Upper lobe of right lung (tissue), 1 donor: ENCODE measurements around the gene CEACAM6. TPM values are rescaled to one million over a fixed set of nuclear protein-coding genes. Genes with fewer than 3 reads are reported as not detected.

Experiments
- ATAC-seq: fragments of 200-7000 bp; cut with Tn5 transposase; one replicate; pipeline ENCODE4 v1.9.1; 2020; ENCODE audit warnings: mild to moderate bottlenecking, moderate library complexity
- DNase-seq: peaks from one replicate; pipeline ENCODE4 v3.0.0-alpha.2; 2020
- H3K27ac ChIP-seq: fragments of 200-600 bp; one replicate; pipeline ENCODE4 v1.8.0; 2022
- H3K27me3 ChIP-seq: fragments of 200-600 bp; one replicate; pipeline ENCODE4 v1.8.0; 2022; ENCODE audit warnings: mild to moderate bottlenecking
- H3K36me3 ChIP-seq: fragments of 200-600 bp; one replicate; pipeline ENCODE4 v1.8.0; 2022
- H3K4me1 ChIP-seq: fragments of 200-600 bp; one replicate; pipeline ENCODE4 v1.8.0; 2022
- H3K4me3 ChIP-seq: fragments of 200-600 bp; one replicate; pipeline ENCODE4 v1.8.0; 2022; ENCODE audit warnings: mild to moderate bottlenecking
- H3K9me3 ChIP-seq: fragments of 200-600 bp; one replicate; pipeline ENCODE4 v1.8.0; 2022
- CTCF ChIP-seq: fragments of 200-600 bp; IDR thresholded peaks from one replicate; pipeline ENCODE4 v1.8.0; 2022; ENCODE audit warnings: antibody characterized with exemption
- intact Hi-C: fragments of 100-400 bp; cut with DNase I; formaldehyde crosslinking; loops from one replicate; pipeline ENCODE4 v1.11.0; 2022
- total RNA-seq: library from RNA; stranded (reverse); fragmentation: NEBNext Ultra II Directional; extraction: Animal tissue kit (Norgen Biotek cat#: 25700); gene quantifications from one replicate; pipeline ENCODE4 v1.2.1, GENCODE V29; 2021
- donor health status: DM: no; HTN: yes; CAD: no; lungs with severe emphysema.

CEACAM6 gene
- total RNA-seq, 1 donor from 2014 or later, result 732 TPM

- H3K27ac ChIP-seq, result no peak overlapping the region
- no peaks in the 10 kb centered on the region for H3K36me3 ChIP-seq
- peaks cover 7% of the 10 kb centered on the region for H3K4me1 ChIP-seq
- H3K4me3 ChIP-seq, result no peak overlapping the region
- intact Hi-C loops, result no loop called here
- no peak for TF ChIP-seq CTCF
- H3K9me3 ChIP-seq, result no peaks in the 10 kb centered on the region
- H3K27me3 ChIP-seq, result no peaks in the 10 kb centered on the region
- DNase-seq (no peak), ATAC-seq (peak; percentile 79)
Observed at GRCh38 chr19:41801792-41802211, 46.5 kb downstream of the CEACAM6 start.

- H3K27ac ChIP-seq, result no peak overlapping the region
- no peak for ATAC-seq
- intact Hi-C loops, result no loop called here
- no peaks in the 10 kb centered on the region for H3K9me3 ChIP-seq
- H3K36me3 ChIP-seq, result no peaks in the 10 kb centered on the region
- H3K27me3 ChIP-seq, result no peaks in the 10 kb centered on the region
- no peak for TF ChIP-seq CTCF
- H3K4me3 ChIP-seq, result no peak overlapping the region
- no peak for DNase-seq
- H3K4me1 ChIP-seq, result peaks cover 7% of the 10 kb centered on the region
Observed at GRCh38 chr19:41802770-41803169, 47.4 kb downstream of the CEACAM6 start.

GRCh38 chr19:41804336-41804735 lies 49.0 kb downstream of the CEACAM6 start:
- DNase-seq (no peak), ATAC-seq (no peak)
- no peaks in the 10 kb centered on the region for H3K9me3 ChIP-seq
- peaks cover 7% of the 10 kb centered on the region for H3K4me1 ChIP-seq
- H3K27ac ChIP-seq, result no peak overlapping the region
- H3K27me3 ChIP-seq, result no peaks in the 10 kb centered on the region
- H3K36me3 ChIP-seq, result no peaks in the 10 kb centered on the region
- no peak overlapping the region for H3K4me3 ChIP-seq
- no peak for TF ChIP-seq CTCF
- intact Hi-C loops, result no loop called here

GRCh38 chr19:41807176-41807575 lies 51.8 kb downstream of the CEACAM6 start:
- DNase-seq (no peak), ATAC-seq (no peak)
- Histone ChIP-seq H3K9me3 (no peaks in the 10 kb centered on the region), H3K27me3 (no peaks in the 10 kb centered on the region), H3K4me3 (no peak overlapping the region), H3K27ac (no peak overlapping the region), H3K4me1 (peaks cover 4% of the 10 kb centered on the region), H3K36me3 (no peaks in the 10 kb centered on the region)
- intact Hi-C loops, result no loop called here
- TF ChIP-seq CTCF, result no peak

GRCh38 chr19:41808663-41809566 lies 53.6 kb downstream of the CEACAM6 start:
- no peak for TF ChIP-seq CTCF
- DNase-seq (peak; percentile 65), ATAC-seq (peak; percentile 85)
- no peaks in the 10 kb centered on the region for H3K27me3 ChIP-seq
- no peaks in the 10 kb centered on the region for H3K9me3 ChIP-seq
- H3K4me3 ChIP-seq, result no peak overlapping the region
- H3K36me3 ChIP-seq, result no peaks in the 10 kb centered on the region
- intact Hi-C loops, result no loop called here
- H3K27ac ChIP-seq, result no peak overlapping the region
- H3K4me1 ChIP-seq, result no peaks in the 10 kb centered on the region
